Peyer's patch (tissue), 4 donors: ENCODE results near the gene ABCA5. TPM values are rescaled to one million over a fixed set of nuclear protein-coding genes. Genes with fewer than 3 reads are reported as not detected.
"Not testable (repeated sequence)": the region's sequence is repeated elsewhere in the genome, so short reads cannot be mapped to it uniquely, and the experiment has no call there.

Experiments
- DNase-seq, 3 donors: peaks; one replicate each; pipeline ENCODE4 v3.0.0-alpha.2; 2017 to 2019
- H3K27ac ChIP-seq, 4 donors: fragments of 200-600 bp; sonication (generic); one replicate each; pipeline ENCODE4 v1.5.1; 2016 to 2019
- H3K27me3 ChIP-seq, 2 donors: fragments of 200-600 bp; sonication (generic); one replicate each; pipeline ENCODE4 v1.5.1; 2019
- H3K36me3 ChIP-seq, 3 donors: fragments of 200-600 bp; sonication (generic); one replicate each; pipeline ENCODE4 v1.5.1; 2016 to 2019
- H3K4me1 ChIP-seq, 4 donors: fragments of 200-600 bp; sonication (generic); one replicate each; pipeline ENCODE4 v1.5.1; 2016 to 2019
- H3K4me3 ChIP-seq, 4 donors: fragments of 200-600 bp; sonication (generic); 1 replicate in 3 of 4; 2 replicates in 1 of 4; pipeline ENCODE4 v1.5.1; 2016 to 2019; ENCODE audit warnings: mild to moderate bottlenecking in 1 of 4
- H3K9me3 ChIP-seq, 4 donors: fragments of 200-600 bp; sonication (generic); one replicate each; pipeline ENCODE4 v1.5.1; 2016 to 2019; ENCODE audit warnings: mild to moderate bottlenecking in 1 of 4
- CTCF ChIP-seq, 6 experiments: fragments of 450-650 bp in 4 of 6; fragments of 200-600 bp in 2 of 6; sonication (generic) in 1 of 6; IDR thresholded peaks; one replicate each; pipeline ENCODE4 v1.5.1; 2017 to 2019; ENCODE audit warnings: antibody characterized with exemption in 6 of 6, mild to moderate bottlenecking in 3 of 6, moderate library complexity in 1 of 6
- POLR2A ChIP-seq, 2 donors: fragments of 450-650 bp; IDR thresholded peaks; one replicate each; pipeline ENCODE4 v1.5.1; 2017; ENCODE audit warnings: antibody characterized with exemption in 2 of 2, mild to moderate bottlenecking in 2 of 2, moderate library complexity in 2 of 2
- small RNA-seq, 2 donors: library from RNA; depleted of rRNA; stranded (forward); fragments of <200 nt; gene quantifications; one replicate each; pipeline ENCODE3, GENCODE V24; 2016
- total RNA-seq, 4 donors: library from RNA; depleted of rRNA; stranded (reverse); fragments of >200 nt; gene quantifications; one replicate each; pipeline ENCODE4 v1.1.0, GENCODE V29; 2016

The ABCA5 gene
- total RNA-seq, 4 donors from 2014 or later, result 25.6 to 239 (median 177) TPM

GRCh38 chr17:69207151-69207550 is 119.8 kb downstream of the ABCA5 start:
- no peak for DNase-seq
- Histone ChIP-seq H3K27ac (no peak overlapping the region), H3K9me3 (no peaks in the 10 kb centered on the region), H3K4me1 (no peaks in the 10 kb centered on the region), H3K36me3 (no peaks in the 10 kb centered on the region), H3K4me3 (no peak overlapping the region), H3K27me3 (no peaks in the 10 kb centered on the region)
- TF ChIP-seq POLR2A (IDR thresholded peaks at IDR 0.05), result no peak
- TF ChIP-seq CTCF (IDR thresholded peaks at IDR 0.05), result no peak

GRCh38 chr17:69198238-69198637 is 128.7 kb downstream of the ABCA5 start:
- TF ChIP-seq CTCF (IDR thresholded peaks at IDR 0.05) (no peak), POLR2A (IDR thresholded peaks at IDR 0.05) (no peak)
- Histone ChIP-seq H3K9me3 (no peaks in the 10 kb centered on the region), H3K4me3 (no peak overlapping the region), H3K27ac (no peak overlapping the region), H3K4me1 (no peaks in the 10 kb centered on the region), H3K27me3 (no peaks in the 10 kb centered on the region), H3K36me3 (no peaks in the 10 kb centered on the region)
- no peak for DNase-seq

- not testable (repeated sequence) for H3K4me1 ChIP-seq, H3K9me3 ChIP-seq, H3K27ac ChIP-seq, H3K4me3 ChIP-seq, H3K27me3 ChIP-seq, DNase-seq, H3K36me3 ChIP-seq
Observed at GRCh38 chr17:69196105-69196653, 130.8 kb downstream of the ABCA5 start.

Small RNAs within 50 kb of the gene (small RNA-seq; reads per million reads assigned to genes)
- 0 reads per million in 2 donors for gene RF00561
- 0 reads per million in 2 donors for gene SNRPGP4

Other genes starting within 250 kb of the ABCA5 start
- 10 to 100 TPM; 23.8 to 59.4 (median 41.1) TPM for gene ABCA6, start 185.2 kb downstream of the ABCA5 start, total RNA-seq
- 10 to 100 TPM; 16.6 to 19.4 (median 17.6) TPM for gene ABCA10, start 98.3 kb downstream of the ABCA5 start, total RNA-seq
- 10 to 100 TPM; 12.1 to 20.5 (median 17.2) TPM for gene MAP2K6, start 87.6 kb upstream of the ABCA5 start, total RNA-seq